Measurements from ENCODE around the gene ECD.

DNA sequence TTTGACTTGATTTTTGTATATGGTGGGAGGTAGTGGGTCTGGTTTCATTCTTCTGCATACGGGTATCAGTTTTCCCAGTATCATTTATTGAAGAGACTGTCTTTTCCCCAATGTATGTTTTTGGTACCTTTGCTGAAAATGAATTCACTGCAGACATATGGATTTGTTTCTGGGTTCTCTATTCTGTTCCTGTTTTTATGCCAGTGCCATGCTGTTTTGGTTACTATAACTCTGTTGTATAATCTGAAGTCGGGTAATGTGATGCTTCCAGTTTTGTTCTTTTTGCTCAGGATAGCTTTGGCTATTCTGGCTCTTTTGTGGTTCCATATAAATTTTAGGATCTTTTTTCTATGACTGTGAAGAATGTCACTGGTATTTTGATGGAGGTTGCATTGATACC, 836 bp downstream of the ECD start:
- TF ChIP-seq, protein P1, sequence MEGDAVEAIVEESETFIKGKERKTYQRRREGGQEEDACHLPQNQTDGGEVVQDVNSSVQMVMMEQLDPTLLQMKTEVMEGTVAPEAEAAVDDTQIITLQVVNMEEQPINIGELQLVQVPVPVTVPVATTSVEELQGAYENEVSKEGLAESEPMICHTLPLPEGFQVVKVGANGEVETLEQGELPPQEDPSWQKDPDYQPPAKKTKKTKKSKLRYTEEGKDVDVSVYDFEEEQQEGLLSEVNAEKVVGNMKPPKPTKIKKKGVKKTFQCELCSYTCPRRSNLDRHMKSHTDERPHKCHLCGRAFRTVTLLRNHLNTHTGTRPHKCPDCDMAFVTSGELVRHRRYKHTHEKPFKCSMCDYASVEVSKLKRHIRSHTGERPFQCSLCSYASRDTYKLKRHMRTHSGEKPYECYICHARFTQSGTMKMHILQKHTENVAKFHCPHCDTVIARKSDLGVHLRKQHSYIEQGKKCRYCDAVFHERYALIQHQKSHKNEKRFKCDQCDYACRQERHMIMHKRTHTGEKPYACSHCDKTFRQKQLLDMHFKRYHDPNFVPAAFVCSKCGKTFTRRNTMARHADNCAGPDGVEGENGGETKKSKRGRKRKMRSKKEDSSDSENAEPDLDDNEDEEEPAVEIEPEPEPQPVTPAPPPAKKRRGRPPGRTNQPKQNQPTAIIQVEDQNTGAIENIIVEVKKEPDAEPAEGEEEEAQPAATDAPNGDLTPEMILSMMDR (conservative IDR thresholded peaks at IDR 0.05; ENCODE audit: low read depth, low read length): no peak
- no peak for TF ChIP-seq POLR2A (IDR thresholded peaks at IDR 0.05; ENCODE audit: low read depth, low read length)
- TF ChIP-seq MAFK (IDR thresholded peaks at IDR 0.05; ENCODE audit: low read depth, low read length): no peak
- no peak for TF ChIP-seq MAZ (IDR thresholded peaks at IDR 0.05; ENCODE audit: borderline replicate concordance, low read depth, low read length)
- TF ChIP-seq, protein P2, sequence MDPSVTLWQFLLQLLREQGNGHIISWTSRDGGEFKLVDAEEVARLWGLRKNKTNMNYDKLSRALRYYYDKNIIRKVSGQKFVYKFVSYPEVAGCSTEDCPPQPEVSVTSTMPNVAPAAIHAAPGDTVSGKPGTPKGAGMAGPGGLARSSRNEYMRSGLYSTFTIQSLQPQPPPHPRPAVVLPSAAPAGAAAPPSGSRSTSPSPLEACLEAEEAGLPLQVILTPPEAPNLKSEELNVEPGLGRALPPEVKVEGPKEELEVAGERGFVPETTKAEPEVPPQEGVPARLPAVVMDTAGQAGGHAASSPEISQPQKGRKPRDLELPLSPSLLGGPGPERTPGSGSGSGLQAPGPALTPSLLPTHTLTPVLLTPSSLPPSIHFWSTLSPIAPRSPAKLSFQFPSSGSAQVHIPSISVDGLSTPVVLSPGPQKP (IDR thresholded peaks at IDR 0.05; ENCODE audit: borderline replicate concordance, low read depth, low read length): no peak
- TF ChIP-seq, protein P3, sequence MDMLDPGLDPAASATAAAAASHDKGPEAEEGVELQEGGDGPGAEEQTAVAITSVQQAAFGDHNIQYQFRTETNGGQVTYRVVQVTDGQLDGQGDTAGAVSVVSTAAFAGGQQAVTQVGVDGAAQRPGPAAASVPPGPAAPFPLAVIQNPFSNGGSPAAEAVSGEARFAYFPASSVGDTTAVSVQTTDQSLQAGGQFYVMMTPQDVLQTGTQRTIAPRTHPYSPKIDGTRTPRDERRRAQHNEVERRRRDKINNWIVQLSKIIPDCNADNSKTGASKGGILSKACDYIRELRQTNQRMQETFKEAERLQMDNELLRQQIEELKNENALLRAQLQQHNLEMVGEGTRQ (IDR thresholded peaks at IDR 0.05; ENCODE audit: low read depth, low read length): no peak
- no peak for TF ChIP-seq RAD21 (IDR thresholded peaks at IDR 0.05; ENCODE audit: low read length)
- TF ChIP-seq BHLHE40 (IDR thresholded peaks at IDR 0.05; ENCODE audit: low read depth, low read length): no peak
- no peak for TF ChIP-seq MXI1 (IDR thresholded peaks at IDR 0.05; ENCODE audit: borderline replicate concordance, low read depth, low read length)
